ENCODE results near the gene RBMY1A1. TPM values are rescaled to one million over a fixed set of nuclear protein-coding genes. Genes with fewer than 3 reads are reported as not detected.

Gene RBMY1A1
- total and polyA plus RNA-seq, 3 donors (not counting 1 experiment from before 2014, with no cell fraction given), result not detected

Other genes with a start within 250 kb of the RBMY1A1 start
- not detected for gene RBMY1B, start 23.5 kb upstream of the RBMY1A1 start, total RNA-seq
- gene RBMY1B, start 23.5 kb upstream of the RBMY1A1 start, polyA plus RNA-seq, result not detected